Dermis blood vessel endothelial cell (primary cell): ENCODE results near the gene SYS1. TPM values are rescaled to one million over a fixed set of nuclear protein-coding genes. Genes with fewer than 3 reads are reported as not detected.

Source experiments
- DNase-seq: peaks from one replicate; pipeline ENCODE4 v3.0.0; 2010
- total RNA-seq: library from RNA; depleted of rRNA; stranded (reverse); fragments of >200 nt; gene quantifications from 2 replicates; pipeline ENCODE4 v1.2.3, GENCODE V29; 2014

SYS1 gene
- total RNA-seq, 1 donor from 2014 or later, result 26.2 TPM

- DNase-seq, result peak; percentile 91
Observed at GRCh38 chr20:45358282-45359068, 4.5 kb upstream of the SYS1 start.

DNA sequence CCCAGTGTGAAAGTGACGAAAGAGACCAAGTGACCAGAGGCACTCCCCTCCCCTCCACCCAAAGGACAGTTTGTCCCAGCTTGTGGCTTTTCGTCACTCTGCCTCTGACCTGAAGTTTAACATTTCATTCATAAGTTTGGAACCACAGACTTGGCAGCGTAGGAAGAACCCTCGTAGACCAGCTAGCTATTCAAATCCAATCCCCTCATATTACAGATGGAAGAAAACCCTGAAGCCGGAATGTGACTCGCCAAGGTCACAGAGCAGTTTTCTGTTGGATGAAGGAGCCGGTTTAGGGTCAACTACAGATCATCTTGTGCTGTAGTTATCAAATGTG lies 3.9 kb upstream of the SYS1 start:
- DNase-seq, result peak; percentile 51

DNA sequence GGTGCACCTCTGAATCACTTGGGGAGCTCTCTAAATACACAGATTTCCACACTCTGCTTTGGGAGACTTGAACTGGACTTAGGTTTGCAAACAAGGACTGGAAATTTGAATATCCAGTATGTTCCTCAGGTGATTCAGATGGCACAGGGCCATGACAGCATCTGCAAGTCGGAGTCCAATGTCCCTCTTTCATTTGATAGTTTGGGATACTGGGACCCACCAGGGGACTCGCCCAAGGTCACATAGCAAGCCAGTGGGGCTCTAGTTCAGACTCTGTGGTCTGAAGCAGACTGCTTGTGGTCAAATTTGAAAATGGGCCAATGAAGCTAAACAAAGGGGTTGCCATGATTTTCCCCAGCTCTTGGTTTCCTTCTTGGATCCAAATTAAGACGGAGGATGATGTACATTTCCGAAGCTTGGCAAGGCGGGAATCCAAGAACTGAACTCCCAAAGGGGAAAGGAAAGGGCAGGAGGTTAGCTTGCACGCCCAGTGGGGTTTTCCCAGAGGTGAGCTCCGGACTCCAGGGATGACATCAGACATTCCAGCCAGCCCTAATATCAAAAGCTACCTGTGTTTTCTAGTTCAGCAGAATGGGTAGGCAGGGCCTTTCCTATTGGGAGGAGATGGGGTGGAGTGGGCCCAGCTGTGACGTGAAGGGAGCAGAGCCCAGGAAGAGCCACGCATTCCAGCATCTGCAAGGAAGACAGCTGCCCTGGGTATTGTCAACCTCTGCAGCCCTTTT lies 3.4 kb upstream of the SYS1 start:
- peak; percentile 78 for DNase-seq

DNA sequence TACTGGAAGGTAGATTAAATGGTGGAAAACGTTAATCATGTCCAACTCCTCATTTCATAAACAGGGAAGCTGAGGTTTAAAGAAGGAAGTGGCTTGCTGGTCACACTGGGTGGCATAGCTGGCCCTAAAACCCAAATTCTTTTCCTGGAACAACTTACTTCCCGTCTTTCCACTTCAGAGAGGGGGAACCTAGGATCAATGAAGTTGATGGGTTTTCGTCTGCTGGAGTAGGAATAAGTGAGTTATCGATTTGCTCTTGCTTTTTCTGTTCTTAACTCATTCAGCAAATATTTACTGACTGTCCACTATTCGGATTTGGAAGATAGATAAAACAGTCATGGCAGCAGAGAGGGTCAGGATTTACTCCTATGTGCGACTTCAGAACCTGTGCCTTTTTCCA lies 1.2 kb upstream of the SYS1 start:
- DNase-seq, result no peak

DNA sequence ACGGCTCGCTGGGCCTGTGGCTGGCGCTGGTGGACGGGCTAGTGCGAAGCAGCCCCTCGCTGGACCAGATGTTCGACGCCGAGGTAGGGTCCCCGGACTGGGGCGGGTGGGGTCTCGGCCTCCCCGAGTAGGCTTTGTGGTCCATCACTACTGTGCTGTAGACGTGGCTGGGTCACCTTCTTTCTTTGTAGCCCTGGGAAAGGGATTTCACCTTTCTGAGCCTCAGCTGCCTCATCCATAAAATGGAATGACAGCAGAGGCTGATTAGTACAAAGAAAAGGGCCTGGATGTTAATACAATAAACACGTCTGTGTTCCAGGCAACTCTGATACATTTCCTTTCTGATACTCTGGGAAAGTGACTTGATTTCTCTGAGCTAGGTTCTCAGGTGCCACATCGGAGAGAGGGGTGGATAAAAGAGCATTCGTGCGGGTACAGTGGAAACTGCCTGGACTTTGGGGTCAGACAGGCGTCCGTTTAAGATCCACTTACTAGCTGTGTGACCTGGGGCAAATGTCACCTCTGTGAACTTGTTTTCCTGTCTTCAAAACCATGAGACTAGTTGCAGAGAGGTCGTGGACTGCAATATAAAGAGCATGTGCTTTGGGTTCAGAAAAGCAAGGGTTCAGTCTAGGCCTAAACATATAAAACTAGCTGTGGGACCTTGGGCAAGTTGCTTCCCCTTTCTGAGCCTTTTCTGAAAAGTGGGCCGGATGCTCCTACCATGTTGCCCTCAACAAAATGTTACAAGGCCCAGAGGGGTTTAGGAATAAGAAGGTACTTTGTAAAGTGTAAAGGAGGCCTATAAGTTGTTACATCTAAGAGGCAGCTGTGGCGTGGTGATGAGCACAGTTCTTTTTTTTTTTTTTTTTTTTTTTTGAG lies 896 bp downstream of the SYS1 start:
- DNase-seq, result no peak

GRCh38 chr20:45365444-45365970 lies 2.6 kb downstream of the SYS1 start:
- no peak for DNase-seq

DNA sequence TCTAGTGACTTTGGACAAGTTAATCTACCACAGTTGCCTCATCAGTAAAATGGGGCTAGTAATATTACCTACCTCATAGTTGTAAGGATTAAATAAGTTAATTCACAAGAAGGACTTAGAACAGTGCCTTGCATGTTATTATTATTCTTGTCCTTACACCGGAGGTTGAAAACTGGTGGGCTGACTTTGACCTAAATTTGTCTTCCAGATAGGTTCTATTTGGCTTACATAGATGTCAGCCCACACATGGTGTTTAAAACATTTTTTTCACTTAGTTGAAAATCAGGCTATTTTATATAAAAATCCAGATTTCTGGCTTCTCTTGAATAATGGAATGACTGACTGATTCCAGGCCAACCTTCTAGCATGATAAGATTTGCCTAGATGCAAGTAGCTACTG lies 3.2 kb downstream of the SYS1 start:
- no peak for DNase-seq

- DNase-seq, result no peak
Observed at GRCh38 chr20:45366631-45367030, 3.7 kb downstream of the SYS1 start.

GRCh38 chr20:45367126-45367525 lies 4.2 kb downstream of the SYS1 start:
- DNase-seq, result no peak

DNA sequence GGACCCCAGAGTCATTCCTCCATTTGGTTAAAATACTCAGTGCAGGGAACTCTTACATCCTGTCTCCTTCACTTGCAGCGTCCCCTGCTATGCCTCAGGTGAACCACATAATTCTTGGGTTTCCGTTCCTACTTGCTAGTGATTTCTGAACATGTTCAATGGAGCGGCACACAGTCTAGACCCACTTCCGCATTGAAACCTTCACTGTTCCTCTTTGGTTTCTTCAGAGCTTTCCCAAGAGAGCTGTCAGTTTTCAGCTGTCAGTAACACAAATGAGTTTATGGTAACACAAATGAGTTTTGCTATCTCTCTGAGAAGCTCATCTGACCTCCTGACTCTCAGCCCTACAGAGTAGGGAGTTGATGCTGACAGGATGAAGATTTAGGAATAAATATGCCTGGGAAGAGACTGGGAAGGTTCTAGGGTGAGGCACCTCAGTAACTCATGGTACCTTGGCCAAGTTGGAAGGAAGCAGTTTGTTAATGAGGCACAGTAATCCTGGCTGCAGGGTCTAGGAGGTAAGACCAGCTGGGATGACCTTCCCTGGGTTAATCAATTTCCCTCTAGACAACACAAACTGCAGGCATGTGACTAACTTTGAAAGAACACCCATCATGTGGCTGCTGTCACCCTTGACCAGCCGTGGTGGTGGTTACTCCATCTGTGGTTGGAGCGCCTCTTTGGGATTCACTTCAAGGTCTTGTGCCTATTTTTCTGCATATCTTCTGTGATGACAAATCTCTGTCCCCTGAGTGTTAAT lies 5.4 kb downstream of the SYS1 start:
- DNase-seq, result no peak

GRCh38 chr20:45370571-45371160 lies 7.7 kb downstream of the SYS1 start:
- no peak for DNase-seq

- no peak for DNase-seq
Observed at GRCh38 chr20:45372241-45372640, 9.3 kb downstream of the SYS1 start.

- DNase-seq, result peak; percentile 42
Observed at GRCh38 chr20:45372646-45373352, 9.8 kb downstream of the SYS1 start.

GRCh38 chr20:45373353-45374100 lies 10.6 kb downstream of the SYS1 start:
- peak; percentile 90 for DNase-seq

GRCh38 chr20:45374101-45374467 lies 11.1 kb downstream of the SYS1 start:
- DNase-seq, result no peak

DNA sequence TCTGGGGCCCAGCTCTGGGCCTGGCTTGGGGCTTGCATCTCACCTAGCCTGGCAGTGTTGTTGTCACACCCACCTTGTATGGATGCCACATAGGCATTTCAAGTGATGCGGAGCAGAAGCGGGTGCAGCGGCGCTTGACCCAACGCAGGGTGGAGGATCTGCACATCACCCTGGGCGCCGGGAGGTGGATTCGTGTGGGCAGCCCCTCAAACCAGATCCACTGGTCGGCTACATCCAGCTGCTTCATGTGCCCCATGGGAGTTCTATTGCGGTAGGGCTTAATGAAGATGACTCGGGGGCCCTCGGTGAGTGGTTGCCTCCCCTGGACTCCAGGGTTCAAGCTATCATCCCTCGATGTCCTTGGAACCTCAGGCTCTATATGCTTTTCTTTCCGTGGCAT lies 12.0 kb downstream of the SYS1 start:
- no peak for DNase-seq

GRCh38 chr20:45377269-45377668 lies 14.3 kb downstream of the SYS1 start:
- DNase-seq, result no peak

GRCh38 chr20:45378191-45378590 lies 15.2 kb downstream of the SYS1 start, which contains the start of gene TP53TG5:
Gene TP53TG5, minus strand, starts transcription at chr20:45378325. Its CDS starts 89 bp downstream, at chr20:45378236.
- no peak for DNase-seq

DNA sequence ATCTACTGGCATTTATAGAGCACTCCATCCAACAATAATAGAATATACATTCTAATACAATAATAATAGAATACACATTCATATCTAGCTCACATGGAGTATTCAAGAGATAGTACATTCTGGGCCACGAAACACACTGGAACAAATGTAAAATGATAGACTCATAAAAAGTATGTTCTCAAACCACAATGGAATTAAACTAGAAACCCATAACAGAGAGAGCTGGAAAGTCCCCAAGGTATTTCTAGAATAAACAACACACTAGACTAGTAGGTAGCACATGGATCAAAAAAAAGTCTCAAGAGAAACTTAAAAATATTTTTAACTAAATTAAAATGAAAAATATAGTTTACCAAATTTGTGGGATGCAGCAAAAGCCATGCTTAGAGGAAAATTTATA lies 24.3 kb downstream of the SYS1 start:
- no peak for DNase-seq

DNA sequence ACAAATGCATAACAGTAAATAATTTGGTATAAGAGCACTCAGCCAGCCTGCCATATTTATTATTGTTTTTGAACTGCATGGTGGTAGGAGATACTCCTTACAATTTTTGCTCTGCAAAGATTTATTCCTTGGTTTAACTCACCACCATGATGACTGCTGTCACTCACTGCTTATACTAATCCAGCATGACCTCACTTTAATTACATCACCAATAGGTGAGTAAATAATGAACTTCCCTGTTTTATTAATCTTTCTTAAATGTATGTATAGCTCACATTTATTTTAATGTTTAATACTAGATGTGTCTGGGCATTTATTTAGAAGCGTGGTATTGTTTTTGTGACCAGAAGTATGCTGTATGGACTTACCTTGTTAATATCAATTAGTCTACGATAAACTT lies 28.0 kb downstream of the SYS1 start:
- DNase-seq, result no peak
